Glutamatergic neuron (in vitro differentiated cells): ENCODE data around the gene UNC5CL. TPM values are rescaled to one million over a fixed set of nuclear protein-coding genes. Genes with fewer than 3 reads are reported as not detected.
A peak's percentile ranks its signal among the peaks of the same experiment; 100 is the strongest.
"Not testable (repeated sequence)": the region's sequence is repeated elsewhere in the genome, so short reads cannot be mapped to it uniquely, and the experiment has no call there.

Source experiments
- DNase-seq: peaks from one replicate; pipeline ENCODE4 v3.0.0; 2022
- H3K27ac Mint-ChIP-seq: one replicate; pipeline ENCODE4 v1.8.0; 2020; ENCODE audit warnings: mild to moderate bottlenecking, mixed read lengths, inconsistent platforms; ENCODE audit not compliant: unreplicated experiment
- H3K27me3 Mint-ChIP-seq: one replicate; pipeline ENCODE4 v1.8.0; 2020; ENCODE audit warnings: mild to moderate bottlenecking, moderate library complexity, mixed read lengths, inconsistent platforms; ENCODE audit not compliant: unreplicated experiment
- H3K36me3 Mint-ChIP-seq: one replicate; pipeline ENCODE4 v1.8.0; 2020; ENCODE audit warnings: mild to moderate bottlenecking, mixed read lengths, inconsistent platforms; ENCODE audit not compliant: unreplicated experiment
- H3K4me1 Mint-ChIP-seq: one replicate; pipeline ENCODE4 v1.8.0; 2020; ENCODE audit warnings: mild to moderate bottlenecking, low read depth, mixed read lengths, inconsistent platforms; ENCODE audit not compliant: unreplicated experiment
- H3K4me3 Mint-ChIP-seq: one replicate; pipeline ENCODE4 v1.8.0; 2020; ENCODE audit warnings: mild to moderate bottlenecking, mixed read lengths, inconsistent platforms; ENCODE audit not compliant: unreplicated experiment
- H3K9me3 Mint-ChIP-seq: one replicate; pipeline ENCODE4 v1.8.0; 2020; ENCODE audit warnings: mild to moderate bottlenecking, moderate library complexity, mixed read lengths, inconsistent platforms; ENCODE audit not compliant: unreplicated experiment
- total RNA-seq: library from RNA; stranded (reverse); fragmentation: NEBNext Ultra II Directional; extraction: Animal tissue kit (Norgen Biotek cat#: 25700); gene quantifications from one replicate; pipeline ENCODE4 v1.2.1, GENCODE V29; 2021; ENCODE audit not compliant: unreplicated experiment
- TF ChIP-seq, protein P1 (sequence below): fragments of 200-600 bp; sonication (generic); IDR thresholded peaks from one replicate; pipeline ENCODE4 v1.5.0; 2021; ENCODE audit not compliant: partially characterized antibody, unreplicated experiment

UNC5CL gene
- total RNA-seq, 1 donor from 2014 or later: 1.0 TPM

DNA sequence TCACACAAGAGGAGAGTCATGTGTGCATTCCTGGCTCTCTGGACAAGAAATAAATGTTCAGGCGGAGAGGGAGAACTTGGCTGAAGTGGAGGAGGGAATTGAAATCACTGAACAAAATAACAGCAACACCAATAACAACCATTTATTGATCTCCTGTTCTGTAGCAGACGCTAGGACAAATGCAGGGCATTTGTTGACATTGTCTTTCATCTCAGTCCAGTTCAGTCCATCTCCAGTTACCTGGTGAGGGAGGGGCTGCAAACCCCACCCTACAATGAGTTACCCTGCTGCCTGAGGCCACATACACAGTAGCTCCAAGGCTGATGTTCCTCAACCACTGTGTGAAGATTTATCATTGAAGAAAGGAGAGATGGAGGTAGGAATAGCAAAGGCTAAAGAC lies 27.3 kb downstream of the UNC5CL start:
- H3K4me3 Mint-ChIP-seq: no peak overlapping the region
- H3K9me3 Mint-ChIP-seq: no peaks in the 10 kb centered on the region
- TF ChIP-seq, protein P1, sequence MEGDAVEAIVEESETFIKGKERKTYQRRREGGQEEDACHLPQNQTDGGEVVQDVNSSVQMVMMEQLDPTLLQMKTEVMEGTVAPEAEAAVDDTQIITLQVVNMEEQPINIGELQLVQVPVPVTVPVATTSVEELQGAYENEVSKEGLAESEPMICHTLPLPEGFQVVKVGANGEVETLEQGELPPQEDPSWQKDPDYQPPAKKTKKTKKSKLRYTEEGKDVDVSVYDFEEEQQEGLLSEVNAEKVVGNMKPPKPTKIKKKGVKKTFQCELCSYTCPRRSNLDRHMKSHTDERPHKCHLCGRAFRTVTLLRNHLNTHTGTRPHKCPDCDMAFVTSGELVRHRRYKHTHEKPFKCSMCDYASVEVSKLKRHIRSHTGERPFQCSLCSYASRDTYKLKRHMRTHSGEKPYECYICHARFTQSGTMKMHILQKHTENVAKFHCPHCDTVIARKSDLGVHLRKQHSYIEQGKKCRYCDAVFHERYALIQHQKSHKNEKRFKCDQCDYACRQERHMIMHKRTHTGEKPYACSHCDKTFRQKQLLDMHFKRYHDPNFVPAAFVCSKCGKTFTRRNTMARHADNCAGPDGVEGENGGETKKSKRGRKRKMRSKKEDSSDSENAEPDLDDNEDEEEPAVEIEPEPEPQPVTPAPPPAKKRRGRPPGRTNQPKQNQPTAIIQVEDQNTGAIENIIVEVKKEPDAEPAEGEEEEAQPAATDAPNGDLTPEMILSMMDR: no peak
- peaks cover 8% of the 10 kb centered on the region for H3K4me1 Mint-ChIP-seq
- no peak overlapping the region for H3K27ac Mint-ChIP-seq
- H3K27me3 Mint-ChIP-seq: no peaks in the 10 kb centered on the region
- H3K36me3 Mint-ChIP-seq: peaks cover 6% of the 10 kb centered on the region
- DNase-seq: no peak

DNA sequence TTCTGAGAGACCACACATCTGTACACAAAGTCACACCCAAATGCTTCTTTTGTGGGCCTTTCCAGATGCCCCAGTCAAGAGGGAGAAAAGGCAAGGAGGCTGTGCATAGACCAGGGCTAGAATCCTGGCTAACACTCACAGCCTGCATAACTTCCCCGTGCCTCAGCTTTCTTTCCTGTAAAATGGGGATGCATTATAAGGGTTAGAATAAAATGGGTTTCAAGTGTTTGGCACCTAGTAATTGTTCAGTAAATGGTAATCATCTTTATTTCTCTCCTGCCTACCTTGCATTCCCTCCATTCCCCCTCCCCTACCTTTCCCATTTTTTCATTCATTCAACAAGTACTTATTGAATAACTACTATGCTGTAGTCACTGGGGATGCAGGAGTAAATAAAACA lies 29.4 kb downstream of the UNC5CL start:
- TF ChIP-seq, protein P1: no peak
- Mint-ChIP-seq H3K27ac (no peak overlapping the region), H3K27me3 (no peaks in the 10 kb centered on the region), H3K36me3 (peaks cover 6% of the 10 kb centered on the region), H3K4me1 (peaks cover 8% of the 10 kb centered on the region), H3K4me3 (no peak overlapping the region), H3K9me3 (no peaks in the 10 kb centered on the region)
- no peak for DNase-seq

DNA sequence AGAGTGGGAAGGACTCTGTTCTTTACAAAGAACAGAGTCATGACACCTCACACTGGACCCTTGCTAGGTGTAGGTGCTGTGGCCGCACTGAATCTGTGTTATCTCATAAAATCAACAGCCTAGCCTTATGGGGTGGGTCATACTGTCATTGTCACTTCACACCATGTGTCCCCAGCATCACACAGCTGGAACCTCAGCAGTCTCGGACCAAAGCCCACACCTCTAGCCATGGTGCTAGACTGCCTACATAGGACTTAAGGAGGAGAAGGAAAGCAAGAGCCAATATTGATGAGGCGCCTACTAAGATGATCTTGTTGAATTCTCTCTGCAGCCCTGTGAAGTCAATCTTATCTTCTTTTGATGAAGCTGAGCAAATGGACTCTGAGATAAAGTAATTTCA lies 31.0 kb downstream of the UNC5CL start:
- Mint-ChIP-seq H3K4me3 (no peak overlapping the region), H3K9me3 (no peaks in the 10 kb centered on the region), H3K27me3 (no peaks in the 10 kb centered on the region), H3K4me1 (peaks cover 8% of the 10 kb centered on the region), H3K27ac (no peak overlapping the region), H3K36me3 (peaks cover 6% of the 10 kb centered on the region)
- TF ChIP-seq, protein P1: no peak
- DNase-seq: no peak

DNA sequence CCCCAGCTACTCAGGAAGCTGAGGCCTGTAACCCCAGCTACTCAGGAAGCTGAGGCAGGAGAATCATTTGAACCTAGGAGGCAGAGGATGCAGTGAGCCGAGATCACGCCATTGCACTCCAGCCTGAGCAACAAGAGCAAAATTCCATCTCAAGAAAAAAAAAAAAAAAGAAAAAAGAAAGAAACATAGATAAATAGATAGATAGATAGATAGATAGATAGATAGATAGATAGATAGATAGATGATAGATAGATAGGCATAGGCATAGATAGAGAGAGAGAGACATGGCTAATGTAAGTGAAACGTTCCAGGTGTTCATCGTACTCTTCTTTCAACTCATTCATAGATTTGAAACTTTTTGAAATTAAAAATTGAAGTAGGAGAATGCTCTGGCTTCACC lies 32.0 kb downstream of the UNC5CL start:
- H3K4me3 Mint-ChIP-seq, H3K36me3 Mint-ChIP-seq, H3K9me3 Mint-ChIP-seq, H3K27ac Mint-ChIP-seq, H3K27me3 Mint-ChIP-seq, DNase-seq: not testable (repeated sequence)
- peaks cover 13% of the 10 kb centered on the region for H3K4me1 Mint-ChIP-seq

DNA sequence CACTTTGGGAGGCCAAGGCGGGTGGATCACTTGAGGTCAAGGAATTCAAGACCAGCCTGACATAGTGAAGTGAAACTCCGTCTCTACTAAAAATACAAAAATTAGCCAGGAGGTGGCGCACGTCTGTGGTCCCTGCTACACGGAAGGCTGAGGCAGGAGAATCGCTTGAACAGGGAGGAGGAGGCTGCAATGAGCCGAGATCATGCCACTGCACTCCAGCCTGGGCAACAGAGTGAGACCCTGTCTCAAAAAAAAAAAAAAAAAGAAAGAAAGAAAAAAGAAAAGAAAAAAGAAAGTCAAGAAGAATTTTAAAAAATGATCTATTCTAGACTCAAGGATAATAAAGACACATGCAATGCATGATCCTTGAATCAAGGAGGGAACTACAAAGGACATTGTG lies 32.8 kb downstream of the UNC5CL start:
- not testable (repeated sequence) for H3K9me3 Mint-ChIP-seq, H3K27ac Mint-ChIP-seq, H3K27me3 Mint-ChIP-seq, H3K4me3 Mint-ChIP-seq, H3K36me3 Mint-ChIP-seq
- DNase-seq: peak; percentile 38
- TF ChIP-seq, protein P1: peak; percentile 81
- H3K4me1 Mint-ChIP-seq: peaks cover 13% of the 10 kb centered on the region

DNA sequence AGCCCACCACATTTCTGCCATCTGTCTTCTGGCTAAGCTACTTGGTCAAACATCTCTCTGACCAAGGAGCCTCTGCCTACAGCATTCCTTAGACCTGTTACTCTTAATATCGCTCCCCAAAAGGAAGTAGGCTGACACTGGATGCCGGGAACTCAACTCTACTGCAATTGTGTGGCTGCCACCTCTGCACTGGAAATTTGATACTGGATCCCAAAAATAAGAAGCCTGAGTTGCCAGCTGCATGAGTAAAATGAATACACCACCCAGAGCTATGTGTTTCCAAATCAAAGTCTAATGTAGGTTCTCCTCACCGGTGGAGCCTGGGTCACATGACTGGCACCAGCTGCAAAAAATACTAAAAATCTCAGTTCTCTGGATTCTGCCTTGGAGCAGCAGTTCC lies 36.9 kb downstream of the UNC5CL start:
- TF ChIP-seq, protein P1: no peak
- Mint-ChIP-seq H3K36me3 (no peaks in the 10 kb centered on the region), H3K27me3 (peaks cover 2% of the 10 kb centered on the region), H3K4me3 (no peak overlapping the region), H3K4me1 (peaks cover 19% of the 10 kb centered on the region), H3K27ac (no peak overlapping the region), H3K9me3 (peaks cover 2% of the 10 kb centered on the region)
- no peak for DNase-seq
